ENCODE data around the gene RAB3IL1.

GRCh38 chr11:61911128-61911700 lies 6.2 kb downstream of the RAB3IL1 start:
- TF ChIP-seq CTCF (IDR thresholded peaks at IDR 0.05): no peak
- no peak for TF ChIP-seq POLR2A (IDR thresholded peaks at IDR 0.05)
- no peak for TF ChIP-seq EP300 (IDR thresholded peaks at IDR 0.05)
